Small intestine (tissue), 16 donors: ENCODE measurements around the gene HMGB2. TPM values are rescaled to one million over a fixed set of nuclear protein-coding genes. Genes with fewer than 3 reads are reported as not detected.
A peak's percentile ranks its signal among the peaks of the same experiment; 100 is the strongest.

Source experiments
- DNase-seq, 2 donors: peaks; one replicate each; pipeline versions ENCODE4 v3.0.0 to v3.0.0-alpha.2; 2013
- FAIRE-seq: peaks from 2 replicates; lab custom pipeline; 2012; peaks lifted over from hg19 to GRCh38; lab: Jason Lieb, UNC
- H3K27ac ChIP-seq, 3 donors: one replicate each; pipeline ENCODE4 v1.5.1; 2013; ENCODE audit warnings: low read length in 2 of 3, mild to moderate bottlenecking in 2 of 3, control low read depth in 1 of 3, inconsistent platforms in 1 of 3, low read depth in 1 of 3, moderate library complexity in 1 of 3
- H3K27me3 ChIP-seq, 3 donors: one replicate each; pipeline ENCODE4 v1.6.1; 2013; ENCODE audit warnings: low read length in 3 of 3, inconsistent platforms in 1 of 3; ENCODE audit not compliant: control insufficient read depth in 3 of 3, insufficient read depth in 3 of 3
- H3K36me3 ChIP-seq, 3 donors: one replicate each; pipeline ENCODE4 v1.6.1; 2013; ENCODE audit warnings: low read length in 3 of 3, inconsistent platforms in 1 of 3, low read depth in 1 of 3, mild to moderate bottlenecking in 1 of 3, moderate library complexity in 1 of 3; ENCODE audit not compliant: control insufficient read depth in 3 of 3, insufficient read depth in 2 of 3
- H3K4me1 ChIP-seq, 3 donors: one replicate each; pipeline ENCODE4 v1.6.1; 2013; ENCODE audit warnings: low read length in 2 of 3, inconsistent platforms in 1 of 3, low read depth in 1 of 3, mild to moderate bottlenecking in 1 of 3, moderate library complexity in 1 of 3; ENCODE audit not compliant: control insufficient read depth in 3 of 3, insufficient read depth in 2 of 3
- H3K4me3 ChIP-seq, 3 donors: one replicate each; pipeline ENCODE4 v1.5.1; 2013; ENCODE audit warnings: low read length in 3 of 3, control low read depth in 1 of 3, inconsistent platforms in 1 of 3, low read depth in 1 of 3, mild to moderate bottlenecking in 1 of 3, moderate library complexity in 1 of 3
- H3K9me3 ChIP-seq, 2 donors: one replicate each; pipeline ENCODE4 v1.6.1; 2013; ENCODE audit warnings: low read depth in 1 of 2, low read length in 1 of 2; ENCODE audit not compliant: control insufficient read depth in 2 of 2, insufficient read depth in 1 of 2
- WGBS, 3 donors: extraction: QIAGEN DNeasy Blood & Tissue Kit; methylation state at CpG; one replicate each; pipeline ENCODE4 v1.1.7; 2013; 5-methylcytosine and 5-hydroxymethylcytosine counted together
- long read RNA-seq, 10 donors: transcript quantifications; one replicate each; lab custom pipeline, GENCODE V29; 2026
- polyA plus RNA-seq, 4 donors: library from polyadenylated mRNA; stranded (reverse) in 3 of 4; unstranded in 1 of 4; fragments of 200-250 nt in 3 of 4; fragments of 120-200 nt in 1 of 4; gene quantifications; one replicate each; pipeline versions ENCODE4 v1.2.1 to v1.2.3, GENCODE V29; 2013
- donor health status: healthy with polysubstance abuse.
- donor health status: control.
- donor health status: control.
- donor health status: Bipolar disorder and iron deficiency.
- donor health status: healthy.

Gene HMGB2
- 100 to 1,000 TPM in 2 of 4 donors, 10 to 100 TPM in 2; 46.5 to 274 (median 122) TPM for polyA plus RNA-seq
- long read RNA-seq, donor 1, transcript HMGB2-205 (3 exons, 1,841 nt): minor isoform, 30 of 302 reads
- long read RNA-seq, donor 1, transcript HMGB2-201 (5 exons, 1,889 nt): major isoform, 125 of 302 reads
- long read RNA-seq, donor 1, transcript HMGB2-203 (5 exons, 1,175 nt): minor isoform, 7 of 302 reads
- long read RNA-seq, donor 1, transcript HMGB2-202 (4 exons, 1,032 nt): minor isoform, 42 of 302 reads
- long read RNA-seq, donor 1, partial matches to known transcripts: 98 of 302 reads
- long read RNA-seq, donor 1, other reads (novel, unspliced or antisense): 0 of 302 reads
- long read RNA-seq, donor 2, transcript HMGB2-202 (4 exons, 1,032 nt): minor isoform, 8 of 52 reads
- long read RNA-seq, donor 2, transcript HMGB2-201 (5 exons, 1,889 nt): major isoform, 15 of 52 reads
- long read RNA-seq, donor 2, partial matches to known transcripts: 26 of 52 reads
- long read RNA-seq, donor 2, other reads (novel, unspliced or antisense): 0 of 52 reads
- long read RNA-seq, donor 3, transcript HMGB2-202 (4 exons, 1,032 nt): minor isoform, 19 of 85 reads
- long read RNA-seq, donor 3, transcript HMGB2-201 (5 exons, 1,889 nt): major isoform, 45 of 85 reads
- long read RNA-seq, donor 3, partial matches to known transcripts: 16 of 85 reads
- long read RNA-seq, donor 3, other reads (novel, unspliced or antisense): 0 of 85 reads
- long read RNA-seq, donor 4, partial matches to known transcripts: 0 of 7 reads
- long read RNA-seq, donor 4, other reads (novel, unspliced or antisense): 0 of 7 reads
- long read RNA-seq, donor 5, transcript HMGB2-201 (5 exons, 1,889 nt): major isoform, 18 of 72 reads
- long read RNA-seq, donor 5, transcript HMGB2-202 (4 exons, 1,032 nt): minor isoform, 16 of 72 reads
- long read RNA-seq, donor 5, partial matches to known transcripts: 35 of 72 reads
- long read RNA-seq, donor 5, other reads (novel, unspliced or antisense): 0 of 72 reads
- long read RNA-seq, donor 6, transcript HMGB2-201 (5 exons, 1,889 nt): major isoform, 35 of 101 reads
- long read RNA-seq, donor 6, transcript HMGB2-205 (3 exons, 1,841 nt): minor isoform, 6 of 101 reads
- long read RNA-seq, donor 6, transcript HMGB2-202 (4 exons, 1,032 nt): minor isoform, 15 of 101 reads
- long read RNA-seq, donor 6, partial matches to known transcripts: 43 of 101 reads
- long read RNA-seq, donor 6, other reads (novel, unspliced or antisense): 0 of 101 reads
- long read RNA-seq, donor 7, transcript HMGB2-203 (5 exons, 1,175 nt): minor isoform, 21 of 499 reads
- long read RNA-seq, donor 7, transcript HMGB2-202 (4 exons, 1,032 nt): minor isoform, 95 of 499 reads
- long read RNA-seq, donor 7, transcript HMGB2-201 (5 exons, 1,889 nt): major isoform, 285 of 499 reads
- long read RNA-seq, donor 7, transcript HMGB2-205 (3 exons, 1,841 nt): minor isoform, 15 of 499 reads
- long read RNA-seq, donor 7, partial matches to known transcripts: 83 of 499 reads
- long read RNA-seq, donor 7, other reads (novel, unspliced or antisense): 0 of 499 reads
- long read RNA-seq, donor 8, transcript HMGB2-201 (5 exons, 1,889 nt): major isoform, 23 of 31 reads
- long read RNA-seq, donor 8, transcript HMGB2-202 (4 exons, 1,032 nt): minor isoform, 7 of 31 reads
- long read RNA-seq, donor 8, partial matches to known transcripts: 0 of 31 reads
- long read RNA-seq, donor 8, other reads (novel, unspliced or antisense): 0 of 31 reads
- long read RNA-seq, donor 9, transcript HMGB2-201 (5 exons, 1,889 nt): major isoform, 14 of 23 reads
- long read RNA-seq, donor 9, transcript HMGB2-202 (4 exons, 1,032 nt): minor isoform, 5 of 23 reads
- long read RNA-seq, donor 9, partial matches to known transcripts: 0 of 23 reads
- long read RNA-seq, donor 9, other reads (novel, unspliced or antisense): 0 of 23 reads
- long read RNA-seq, donor 10, transcript HMGB2-205 (3 exons, 1,841 nt): minor isoform, 25 of 203 reads
- long read RNA-seq, donor 10, transcript HMGB2-202 (4 exons, 1,032 nt): minor isoform, 26 of 203 reads
- long read RNA-seq, donor 10, transcript HMGB2-201 (5 exons, 1,889 nt): major isoform, 96 of 203 reads
- long read RNA-seq, donor 10, transcript HMGB2-203 (5 exons, 1,175 nt): minor isoform, 7 of 203 reads
- long read RNA-seq, donor 10, partial matches to known transcripts: 49 of 203 reads
- long read RNA-seq, donor 10, other reads (novel, unspliced or antisense): 0 of 203 reads

- peak within 1 kb of the TSS; percentile 97 to 100 (median 97) for H3K27ac ChIP-seq
- WGBS, 3 donors: 0% methylated on average over 60 to 61 of the region's 61 CpGs
- peaks cover 0 to 4% (median 2%) of the 10 kb centered on the region in 3 donors for H3K4me1 ChIP-seq
- no peak for FAIRE-seq
- DNase-seq: peak; percentile 100
- H3K4me3 ChIP-seq: peak within 1 kb of the TSS; percentile 77 to 100 (median 82)
- peaks cover 0 to 5% (median 0%) of the 10 kb centered on the region in 3 donors for H3K36me3 ChIP-seq
- no peaks in the 10 kb centered on the region for H3K9me3 ChIP-seq
- H3K27me3 ChIP-seq: no peaks in the 10 kb centered on the region
These were observed at the start of gene HMGB2 for GRCh38 chr4:173334085-173334890. Gene HMGB2 (minus strand): TSS chr4:173334358. CDS start chr4:173333649, 709 bp downstream.

- Histone ChIP-seq H3K4me1 (no peaks in the 10 kb centered on the region), H3K9me3 (no peaks in the 10 kb centered on the region), H3K27ac (no peak overlapping the region), H3K36me3 (peaks cover 0 to 4% (median 0%) of the 10 kb centered on the region in 3 donors), H3K27me3 (no peaks in the 10 kb centered on the region), H3K4me3 (no peak overlapping the region)
- 97 to 98% (median 98%) methylated on average over 4 of the region's 4 CpGs for WGBS, 3 donors
- no peak for DNase-seq
- peak; percentile 55 for FAIRE-seq
These were observed 48.2 kb upstream of the HMGB2 start for GRCh38 chr4:173382349-173382748.

GRCh38 chr4:173381610-173382009 is 47.5 kb upstream of the HMGB2 start:
- H3K27me3 ChIP-seq: no peaks in the 10 kb centered on the region
- 50 to 79% (median 78%) methylated on average over 1 of the region's 1 CpG for WGBS, 3 donors
- H3K4me3 ChIP-seq: no peak overlapping the region
- no peak for FAIRE-seq
- H3K4me1 ChIP-seq: no peaks in the 10 kb centered on the region
- DNase-seq: no peak
- no peak overlapping the region for H3K27ac ChIP-seq
- H3K36me3 ChIP-seq: peaks cover 0 to 4% (median 0%) of the 10 kb centered on the region in 3 donors
- H3K9me3 ChIP-seq: no peaks in the 10 kb centered on the region

GRCh38 chr4:173380987-173381386 is 46.8 kb upstream of the HMGB2 start:
- Histone ChIP-seq H3K27me3 (no peaks in the 10 kb centered on the region), H3K27ac (no peak overlapping the region), H3K9me3 (no peaks in the 10 kb centered on the region), H3K36me3 (peaks cover 0 to 4% (median 0%) of the 10 kb centered on the region in 3 donors), H3K4me1 (no peaks in the 10 kb centered on the region), H3K4me3 (no peak overlapping the region)
- FAIRE-seq: no peak
- no peak for DNase-seq

- no peak for FAIRE-seq
- no peak for DNase-seq
- peaks cover 0 to 6% (median 0%) of the 10 kb centered on the region in 3 donors for H3K36me3 ChIP-seq
- 96 to 99% (median 97%) methylated on average over 3 of the region's 3 CpGs for WGBS, 3 donors
- H3K4me3 ChIP-seq: no peak overlapping the region
- no peak overlapping the region for H3K27ac ChIP-seq
- no peaks in the 10 kb centered on the region for H3K4me1 ChIP-seq
- no peaks in the 10 kb centered on the region for H3K27me3 ChIP-seq
- no peaks in the 10 kb centered on the region for H3K9me3 ChIP-seq
These were observed 45.8 kb upstream of the HMGB2 start for GRCh38 chr4:173379929-173380328.

- Histone ChIP-seq H3K9me3 (no peaks in the 10 kb centered on the region), H3K4me3 (no peak overlapping the region), H3K27me3 (no peaks in the 10 kb centered on the region), H3K36me3 (peaks cover 0 to 6% (median 0%) of the 10 kb centered on the region in 3 donors), H3K27ac (no peak overlapping the region), H3K4me1 (peaks cover 0 to 6% (median 0%) of the 10 kb centered on the region in 3 donors)
- FAIRE-seq (no peak), DNase-seq (no peak)
- 86 to 95% (median 95%) methylated on average over 2 of the region's 2 CpGs for WGBS, 3 donors
These were observed 40.4 kb upstream of the HMGB2 start for GRCh38 chr4:173374588-173374987.
